SK-N-SH treated with all-trans-retinoic acid at 6 μM for 48 hours (cell line): ENCODE measurements around the gene NOL8.

Experiments used
- BACH2 ChIP-seq: fragments of 250-450 bp; sonication (Bioruptor Pico); IDR thresholded peaks from 2 replicates; pipeline ENCODE4 v1.9.0; 2021; ENCODE audit warnings: mild to moderate bottlenecking, borderline replicate concordance
- CREB5 ChIP-seq: fragments of 250-450 bp; sonication (Bioruptor Pico); IDR thresholded peaks from 2 replicates; pipeline ENCODE4 v1.5.1; 2020; ENCODE audit warnings: low read depth, mild to moderate bottlenecking, moderate library complexity
- CSRNP3 ChIP-seq: fragments of 250-450 bp; sonication (Bioruptor Pico); IDR thresholded peaks from 2 replicates; pipeline ENCODE4 v1.5.1; 2021; ENCODE audit warnings: mild to moderate bottlenecking, moderate library complexity
- ISL1 ChIP-seq: fragments of 250-450 bp; sonication (Bioruptor Pico); IDR thresholded peaks from 2 replicates; pipeline ENCODE4 v2.1.2; 2022; ENCODE audit warnings: mild to moderate bottlenecking, moderate library complexity
- PATZ1 ChIP-seq: fragments of 250-450 bp; sonication (Bioruptor Pico); IDR thresholded peaks from 2 replicates; pipeline ENCODE4 v1.8.0; 2020; ENCODE audit warnings: mild to moderate bottlenecking, moderate library complexity, borderline replicate concordance
- RARB ChIP-seq: fragments of 250-450 bp; sonication (Bioruptor Pico); IDR thresholded peaks from 2 replicates; pipeline ENCODE4 v1.8.0; 2021; ENCODE audit warnings: mild to moderate bottlenecking, moderate library complexity
- SNAI2 ChIP-seq: fragments of 250-450 bp; sonication (Bioruptor Pico); IDR thresholded peaks from 2 replicates; pipeline ENCODE4 v1.5.0; 2020; ENCODE audit warnings: mild to moderate bottlenecking, moderate library complexity
- TCF4 ChIP-seq: fragments of 250-450 bp; sonication (Bioruptor Pico); IDR thresholded peaks from 2 replicates; pipeline ENCODE4 v1.8.0; 2021; ENCODE audit warnings: mild to moderate bottlenecking, moderate library complexity, borderline replicate concordance
- TOX ChIP-seq: fragments of 250-450 bp; sonication (Bioruptor Pico); IDR thresholded peaks from 2 replicates; pipeline ENCODE4 v1.8.0; 2021; ENCODE audit warnings: mild to moderate bottlenecking, moderate library complexity, borderline replicate concordance
- TSHZ2 ChIP-seq: fragments of 250-450 bp; sonication (Bioruptor Pico); IDR thresholded peaks from 2 replicates; pipeline ENCODE4 v1.5.0; 2020; ENCODE audit warnings: mild to moderate bottlenecking, moderate library complexity
- ZC3H10 ChIP-seq: fragments of 250-450 bp; sonication (Bioruptor Pico); IDR thresholded peaks from 2 replicates; pipeline ENCODE4 v1.5.1; 2021; ENCODE audit warnings: mild to moderate bottlenecking, moderate library complexity
- ZNF565 ChIP-seq: fragments of 450-650 bp; formaldehyde crosslinking; conservative IDR thresholded peaks from 2 replicates; pipeline ENCODE4 v1.5.0; 2020; ENCODE audit warnings: low read depth, mild to moderate bottlenecking, moderate library complexity
- ZNF70 ChIP-seq: fragments of 450-650 bp; formaldehyde crosslinking; IDR thresholded peaks from 2 replicates; pipeline ENCODE4 v1.5.0; 2020; ENCODE audit warnings: mild to moderate bottlenecking, moderate library complexity

DNA sequence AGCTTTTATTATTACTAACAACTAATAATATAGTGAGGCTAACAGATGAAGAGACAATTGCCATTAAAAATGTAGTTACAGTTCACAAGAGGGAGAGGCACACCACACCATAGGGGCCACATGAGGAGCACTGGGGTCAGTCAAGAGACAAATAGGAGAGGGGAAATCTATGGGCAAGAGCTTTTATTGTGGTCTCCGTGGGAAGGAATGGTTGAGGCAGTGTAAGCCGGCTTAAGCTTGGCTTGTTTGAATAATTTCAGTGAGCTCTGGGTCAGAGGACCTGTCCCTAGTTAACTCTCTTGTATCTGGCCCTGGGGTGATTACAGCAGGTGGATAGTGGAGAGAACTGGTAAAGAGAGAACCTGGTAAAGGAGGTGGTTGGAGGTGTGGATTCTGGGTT is 43.9 kb upstream of the NOL8 start:
- TF ChIP-seq ZNF565 (CRISPR knock-in tag), result no peak
- no peak for TF ChIP-seq SNAI2
- no peak for TF ChIP-seq TOX (CRISPR knock-in tag)
- no peak for TF ChIP-seq PATZ1
- no peak for TF ChIP-seq RARB
- no peak for TF ChIP-seq CSRNP3 (CRISPR knock-in tag)
- TF ChIP-seq CREB5 (CRISPR knock-in tag), result no peak
- TF ChIP-seq TSHZ2 (CRISPR knock-in tag), result no peak
- TF ChIP-seq ZC3H10, result no peak
- TF ChIP-seq TCF4 (CRISPR knock-in tag), result no peak
- no peak for TF ChIP-seq ISL1 (CRISPR knock-in tag)
- TF ChIP-seq ZNF70 (CRISPR knock-in tag), result no peak
- no peak for TF ChIP-seq BACH2 (CRISPR knock-in tag)
